ENCODE measurements around the gene SLC35A2.

SLC35A2 gene

GRCh38 chrX:48911412-48912182 lies at the start of gene SLC35A2:
Gene SLC35A2, minus strand, starts transcription at chrX:48911646. Its CDS starts 10 bp downstream, at chrX:48911636.
- DNase-seq (ENCODE audit: low spot score) = peak; percentile 61

- DNase-seq (ENCODE audit: low spot score) = no peak
Measured at GRCh38 chrX:48960291-48960690, 48.8 kb upstream of the SLC35A2 start.

- DNase-seq (ENCODE audit: low spot score) = peak; percentile 18
Measured at GRCh38 chrX:48958635-48959094, 47.2 kb upstream of the SLC35A2 start.

GRCh38 chrX:48957827-48958634 lies 46.6 kb upstream of the SLC35A2 start:
- peak; percentile 97 for DNase-seq (ENCODE audit: low spot score)

GRCh38 chrX:48957477-48957826 lies 46.0 kb upstream of the SLC35A2 start, which contains the start of gene OTUD5:
Gene OTUD5, minus strand, starts transcription at chrX:48957607. Its CDS starts 37 bp downstream, at chrX:48957570.
- DNase-seq (ENCODE audit: low spot score) = no peak

- no peak for DNase-seq (ENCODE audit: low spot score)
Measured at GRCh38 chrX:48956728-48957414, 45.4 kb upstream of the SLC35A2 start.

GRCh38 chrX:48948589-48948988 lies 37.1 kb upstream of the SLC35A2 start:
- DNase-seq (ENCODE audit: low spot score) = no peak

- DNase-seq (ENCODE audit: low spot score) = peak; percentile 22
Measured at GRCh38 chrX:48945517-48946348, 34.3 kb upstream of the SLC35A2 start.

GRCh38 chrX:48942895-48943294 lies 31.4 kb upstream of the SLC35A2 start:
- DNase-seq (ENCODE audit: low spot score) = no peak

- no peak for DNase-seq (ENCODE audit: low spot score)
Measured at GRCh38 chrX:48940404-48940955, 29.0 kb upstream of the SLC35A2 start.

- DNase-seq (ENCODE audit: low spot score) = no peak
Measured at GRCh38 chrX:48939524-48940228, 28.2 kb upstream of the SLC35A2 start.

- no peak for DNase-seq (ENCODE audit: low spot score)
Measured at GRCh38 chrX:48938721-48939425, 27.4 kb upstream of the SLC35A2 start.

- DNase-seq (ENCODE audit: low spot score) = peak; percentile 16
Measured at GRCh38 chrX:48937054-48937907, 25.8 kb upstream of the SLC35A2 start.

GRCh38 chrX:48936429-48937053 lies 25.1 kb upstream of the SLC35A2 start:
- DNase-seq (ENCODE audit: low spot score) = no peak

- no peak for DNase-seq (ENCODE audit: low spot score)
Measured at GRCh38 chrX:48935301-48935670, 23.8 kb upstream of the SLC35A2 start.

- DNase-seq (ENCODE audit: low spot score) = no peak
Measured at GRCh38 chrX:48934581-48935300, 23.3 kb upstream of the SLC35A2 start.

- no peak for DNase-seq (ENCODE audit: low spot score)
Measured at GRCh38 chrX:48933757-48934156, 22.3 kb upstream of the SLC35A2 start.
